Breast epithelium (tissue), 4 donors: Measurements from ENCODE around the gene CAMK1G. TPM values are rescaled to one million over a fixed set of nuclear protein-coding genes. Genes with fewer than 3 reads are reported as not detected.

ENCODE experiments used
- DNase-seq, 2 donors: peaks; one replicate each; pipeline ENCODE4 v3.0.0-alpha.2; 2019; ENCODE audit warnings: low spot score in 2 of 2
- H3K27ac ChIP-seq, 2 donors: fragments of 200-600 bp; sonication (generic) in 1 of 2; one replicate each; pipeline ENCODE4 v1.5.1; 2016 to 2019; ENCODE audit warnings: mild to moderate bottlenecking in 1 of 2
- H3K27me3 ChIP-seq, 2 donors: fragments of 200-600 bp; sonication (generic) in 1 of 2; one replicate each; pipeline versions ENCODE4 v1.5.1 to v1.6.0; 2017 to 2019; ENCODE audit warnings: control low read depth in 1 of 2, mild to moderate bottlenecking in 1 of 2
- H3K36me3 ChIP-seq: fragments of 200-600 bp; one replicate; pipeline ENCODE4 v1.5.1; 2019
- H3K4me1 ChIP-seq, 2 donors: fragments of 200-600 bp; sonication (generic); one replicate each; pipeline ENCODE4 v1.5.1; 2016 to 2019; ENCODE audit warnings: control low read depth in 1 of 2
- H3K4me3 ChIP-seq, 3 donors: fragments of 200-600 bp; sonication (generic); 1 replicate in 2 of 3; 2 replicates in 1 of 3; pipeline ENCODE4 v1.5.1; 2016 to 2019; ENCODE audit warnings: mild to moderate bottlenecking in 3 of 3, moderate library complexity in 2 of 3
- H3K9me3 ChIP-seq, 2 donors: fragments of 200-600 bp; sonication (generic) in 1 of 2; one replicate each; pipeline ENCODE4 v1.5.1; 2016 to 2019; ENCODE audit warnings: control low read depth in 1 of 2
- CTCF ChIP-seq, 3 donors: fragments of 450-650 bp; IDR thresholded peaks; one replicate each; pipeline ENCODE4 v1.5.1; 2016 to 2017; ENCODE audit warnings: antibody characterized with exemption in 3 of 3, mild to moderate bottlenecking in 3 of 3, moderate library complexity in 3 of 3
- POLR2A ChIP-seq: fragments of 450-650 bp; IDR thresholded peaks from one replicate; pipeline ENCODE4 v1.6.1; 2016; ENCODE audit warnings: antibody characterized with exemption, mild to moderate bottlenecking, moderate library complexity
- POLR2AphosphoS5 ChIP-seq, 3 donors: sonication (generic); formaldehyde crosslinking; IDR thresholded peaks; one replicate each; pipeline ENCODE4 v1.6.1; 2017; ENCODE audit warnings: antibody characterized with exemption in 3 of 3
- intact Hi-C: fragments of 100-400 bp; cut with DNase I; formaldehyde crosslinking; loops from one replicate; pipeline ENCODE4 v1.15.1; 2023; ENCODE audit warnings: low total_unique reads
- total RNA-seq, 3 donors: library from RNA; depleted of rRNA; stranded (reverse); fragments of >200 nt; gene quantifications; one replicate each; pipeline ENCODE4 v1.1.0, GENCODE V29; 2016

The CAMK1G gene
- total RNA-seq, 3 donors from 2014 or later = 0.16 to 1.8 TPM; not detected in 1

DNA sequence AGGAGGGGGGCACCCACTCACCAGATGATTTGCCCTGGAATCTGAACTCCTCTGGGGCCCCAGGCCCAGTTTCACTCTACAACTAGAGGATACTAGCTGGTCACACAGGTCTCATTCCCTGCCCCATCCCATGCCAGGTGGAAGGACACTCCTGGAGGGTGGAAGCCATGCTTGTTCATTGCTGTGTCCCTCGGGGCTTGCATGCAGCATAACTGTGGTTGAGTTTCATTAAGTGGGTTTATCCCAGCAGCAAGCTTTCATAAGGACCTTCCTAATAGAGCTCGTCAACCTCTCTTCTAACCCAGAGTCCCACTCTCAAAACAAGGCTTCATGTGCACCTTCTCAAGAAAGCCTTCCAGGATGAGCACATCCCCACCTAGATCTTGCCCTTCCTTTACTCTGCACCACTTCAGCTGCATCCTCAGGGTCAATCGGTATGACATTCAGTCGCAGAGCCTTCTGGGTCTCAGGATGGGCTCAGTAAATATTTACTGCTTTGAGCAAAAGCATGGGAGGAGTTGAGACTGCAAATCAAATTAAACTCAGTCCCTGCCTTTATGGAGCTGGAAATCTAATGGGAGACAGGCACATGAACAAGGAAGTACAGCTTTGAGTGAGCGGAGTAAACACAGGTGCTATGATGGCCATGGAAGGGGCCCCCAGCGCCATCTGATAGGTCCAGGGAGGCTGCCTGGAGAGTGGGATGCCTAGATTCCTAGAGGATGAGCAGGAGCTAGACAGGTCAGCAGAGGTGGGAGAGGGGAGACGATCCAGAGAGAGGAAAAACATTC, 36.4 kb downstream of the CAMK1G start:
- H3K27ac ChIP-seq = no peak overlapping the region
- intact Hi-C loops = no loop called here
- H3K4me3 ChIP-seq = no peak overlapping the region
- H3K27me3 ChIP-seq = no peaks in the 10 kb centered on the region
- no peaks in the 10 kb centered on the region for H3K4me1 ChIP-seq
- H3K36me3 ChIP-seq = no peaks in the 10 kb centered on the region
- no peaks in the 10 kb centered on the region for H3K9me3 ChIP-seq
- TF ChIP-seq POLR2AphosphoS5 (IDR thresholded peaks at IDR 0.05) (no peak), CTCF (IDR thresholded peaks at IDR 0.05) (no peak), POLR2A (no peak)
- DNase-seq = no peak

- TF ChIP-seq POLR2AphosphoS5 (IDR thresholded peaks at IDR 0.05) (no peak), CTCF (IDR thresholded peaks at IDR 0.05) (no peak)
- no peak overlapping the region for H3K27ac ChIP-seq
- no peaks in the 10 kb centered on the region for H3K36me3 ChIP-seq
- H3K4me3 ChIP-seq = no peak overlapping the region
- H3K9me3 ChIP-seq = no peaks in the 10 kb centered on the region
- H3K27me3 ChIP-seq = no peaks in the 10 kb centered on the region
- intact Hi-C loops = no loop called here
- DNase-seq = no peak
- H3K4me1 ChIP-seq = no peaks in the 10 kb centered on the region
These were observed 37.0 kb downstream of the CAMK1G start for GRCh38 chr1:209620487-209620884.

DNA sequence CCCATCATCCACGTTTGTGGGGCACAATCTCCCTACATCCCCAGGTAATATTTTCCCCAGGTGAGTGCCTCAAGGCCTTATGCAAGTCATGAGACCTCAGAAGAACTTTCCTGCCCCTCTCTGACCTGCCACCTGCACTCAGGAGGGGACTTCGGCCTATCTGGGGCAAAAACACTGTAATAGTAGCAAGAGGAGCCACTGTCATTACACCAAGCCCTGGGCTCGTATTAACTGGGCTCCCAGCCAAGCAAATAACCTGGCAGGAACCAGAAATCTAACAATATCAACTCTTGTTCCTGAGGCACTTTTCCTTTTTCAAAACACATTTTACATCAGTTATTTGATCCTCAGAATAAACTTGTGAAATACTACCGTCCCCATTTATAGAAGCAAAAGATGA, 37.8 kb downstream of the CAMK1G start:
- peak in 1 of 2 donors; percentile 37 for DNase-seq
- no peaks in the 10 kb centered on the region for H3K4me1 ChIP-seq
- H3K9me3 ChIP-seq = no peaks in the 10 kb centered on the region
- H3K36me3 ChIP-seq = no peaks in the 10 kb centered on the region
- no peaks in the 10 kb centered on the region for H3K27me3 ChIP-seq
- TF ChIP-seq CTCF (IDR thresholded peaks at IDR 0.05) = no peak
- TF ChIP-seq POLR2A = no peak
- TF ChIP-seq POLR2AphosphoS5 (IDR thresholded peaks at IDR 0.05) = no peak
- peak overlapping the region; percentile 29 to 43 for H3K27ac ChIP-seq
- no peak overlapping the region for H3K4me3 ChIP-seq
- intact Hi-C loops = no loop called here

DNA sequence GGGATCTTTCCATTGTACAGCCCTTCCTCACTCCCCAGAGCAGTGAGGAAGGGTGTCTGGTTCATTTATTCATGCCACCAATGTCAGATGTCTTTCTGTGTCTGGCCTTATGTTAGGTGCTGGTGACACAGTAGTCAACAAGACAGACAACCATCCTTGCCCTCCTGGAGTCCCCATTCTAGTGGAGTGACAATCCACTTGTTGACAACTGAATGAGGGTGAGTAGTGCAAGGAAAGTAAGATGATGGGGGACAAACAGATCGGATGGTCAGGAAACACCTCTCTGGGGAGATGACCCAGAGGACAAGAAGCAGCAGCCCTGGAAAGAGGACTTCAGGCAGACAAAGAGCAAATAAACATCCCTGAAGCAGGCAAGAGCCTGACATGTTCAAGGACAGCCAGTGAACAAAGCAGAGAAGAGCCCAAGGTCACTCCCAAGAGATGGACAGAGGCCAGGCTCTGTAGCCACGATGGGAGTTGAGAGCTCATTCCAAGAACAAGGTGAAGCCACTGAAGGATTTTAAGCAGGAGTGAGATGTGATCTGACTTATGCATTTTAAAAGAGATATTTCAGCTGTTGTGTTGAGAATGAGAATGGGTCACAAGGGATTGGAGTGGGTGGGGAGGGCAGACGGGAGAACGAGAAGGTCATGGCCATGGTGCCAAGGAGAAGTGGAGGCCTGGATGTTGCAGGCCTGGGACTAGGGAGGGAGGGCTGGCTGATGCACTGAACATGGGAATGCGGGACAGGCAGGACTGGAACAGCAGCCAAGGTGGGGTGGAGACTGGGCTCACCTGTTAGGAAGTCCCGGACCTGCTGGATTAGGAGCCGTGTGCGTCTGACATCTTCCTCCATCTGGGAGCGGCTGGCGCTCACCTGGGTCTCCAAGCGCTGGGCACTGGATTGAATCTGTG, 38.5 kb downstream of the CAMK1G start:
- no peaks in the 10 kb centered on the region for H3K9me3 ChIP-seq
- H3K36me3 ChIP-seq = no peaks in the 10 kb centered on the region
- H3K27ac ChIP-seq = no peak overlapping the region
- H3K4me1 ChIP-seq = no peaks in the 10 kb centered on the region
- intact Hi-C loops = no loop called here
- no peak overlapping the region for H3K4me3 ChIP-seq
- H3K27me3 ChIP-seq = no peaks in the 10 kb centered on the region
- no peak for TF ChIP-seq CTCF (IDR thresholded peaks at IDR 0.05)
- no peak for TF ChIP-seq POLR2A
- TF ChIP-seq POLR2AphosphoS5 (IDR thresholded peaks at IDR 0.05) = no peak
- DNase-seq = no peak
